Panc1 (cell line): Measurements from ENCODE around the gene NOP58. TPM values are rescaled to one million over a fixed set of nuclear protein-coding genes. Genes with fewer than 3 reads are reported as not detected.

Experiments
- ATAC-seq: fragments of 200-7000 bp; cut with Tn5 transposase; 2 replicates; pipeline ENCODE4 v1.9.1; 2020; ENCODE audit warnings: mild to moderate bottlenecking, moderate library complexity
- BruUV-seq: library from RNA; stranded (reverse); fragments of 400-500 nt; replicated peaks from 2 replicates; lab custom pipeline; 2021; lab: Mats Ljungman, UMichigan
- CTCF ChIA-PET: fragments of 300-600 bp; sonication (Branson Sonifier 250); formaldehyde crosslinking; loops from one replicate; lab custom pipeline; 2022; ENCODE audit warnings: antibody characterized with exemption; lab: Charles Lee
- POLR2A ChIA-PET: fragments of 300-600 bp; sonication (Branson Sonifier 250); formaldehyde crosslinking; loops from one replicate; lab custom pipeline; 2022; ENCODE audit warnings: antibody characterized with exemption; lab: Charles Lee
- DNase-seq: peaks from one replicate; pipeline ENCODE4 v3.0.0-alpha.2; 2010; ENCODE audit warnings: low read depth, low spot score
- H3K27ac ChIP-seq: 2 replicates; pipeline ENCODE4 v1.5.1; 2011; ENCODE audit warnings: mild to moderate bottlenecking, low read length, inconsistent platforms
- H3K27me3 ChIP-seq: fragments of 200-500 bp; sonication (Bioruptor generic); 2 replicates; pipeline ENCODE4 v1.6.0; 2014; ENCODE audit warnings: low read length, inconsistent platforms; ENCODE audit not compliant: control insufficient read depth, insufficient read depth
- H3K36me3 ChIP-seq: fragments of 200-500 bp; sonication (Bioruptor generic); 2 replicates; pipeline ENCODE4 v1.5.1; 2014; ENCODE audit warnings: inconsistent platforms, mild to moderate bottlenecking, low read length, moderate library complexity; ENCODE audit not compliant: control insufficient read depth, insufficient read depth
- H3K4me1 ChIP-seq: 2 replicates; pipeline ENCODE4 v1.5.1; 2011; ENCODE audit warnings: inconsistent platforms, mild to moderate bottlenecking, low read length, moderate library complexity; ENCODE audit not compliant: control insufficient read depth, insufficient read depth
- H3K4me3 ChIP-seq, 2 experiments: 2 replicates each; pipeline ENCODE4 v1.5.1; 2011 to 2012; ENCODE audit warnings: low read depth in 2 of 2, low read length in 2 of 2, mild to moderate bottlenecking in 2 of 2, inconsistent platforms in 1 of 2, moderate library complexity in 1 of 2
- H3K9me3 ChIP-seq: fragments of 200-500 bp; sonication (Bioruptor generic); 2 replicates; pipeline ENCODE4 v1.5.1; 2014; ENCODE audit warnings: low read depth, mild to moderate bottlenecking, inconsistent platforms, low read length, moderate library complexity; ENCODE audit not compliant: control insufficient read depth, insufficient read depth
- POLR2AphosphoS5 ChIP-seq: IDR thresholded peaks from 2 replicates; pipeline ENCODE4 v1.6.1; 2012; ENCODE audit warnings: mild to moderate bottlenecking, low read depth, low read length, moderate library complexity
- REST ChIP-seq, 2 experiments: IDR thresholded peaks; 2 replicates each; pipeline ENCODE4 v1.6.1; 2011 to 2012; ENCODE audit warnings: low read depth in 2 of 2, control low read depth in 1 of 2, low read length in 1 of 2, mild to moderate bottlenecking in 1 of 2, moderate library complexity in 1 of 2; ENCODE audit not compliant: insufficient read depth in 1 of 2
- SIN3A ChIP-seq: IDR thresholded peaks from 2 replicates; pipeline ENCODE4 v1.6.1; 2012; ENCODE audit warnings: low read depth, mild to moderate bottlenecking, low read length, moderate library complexity, borderline replicate concordance; ENCODE audit not compliant: insufficient read depth
- TCF7L2 ChIP-seq: IDR thresholded peaks from 2 replicates; pipeline ENCODE4 v1.6.1; 2011; ENCODE audit warnings: mild to moderate bottlenecking, low read depth, low read length, inconsistent platforms
- in situ Hi-C: cut with HindIII; loops from 2 replicates; pipeline ENCODE4 v1.10.0; 2016; ENCODE audit warnings: low sequenced_read_pairs, low pct_unique_long_range_greater_than_20kb
- intact Hi-C: fragments of 100-400 bp; cut with micrococcal nuclease; formaldehyde crosslinking; loops from one replicate; pipeline ENCODE4 v1.10.0; 2022; ENCODE audit not compliant: unreplicated experiment
- total RNA-seq: library from RNA; stranded (reverse); gene quantifications from one replicate; pipeline ENCODE4 v1.2.1, GENCODE V29; 2021; ENCODE audit not compliant: unreplicated experiment
- TF ChIP-seq, protein P1 (sequence below): fragments of 450-650 bp; IDR thresholded peaks from 2 replicates; pipeline ENCODE4 v1.5.1; 2017; ENCODE audit warnings: mild to moderate bottlenecking

The NOP58 gene
- total RNA-seq, 1 experiment from 2014 or later, result 119 TPM

DNA sequence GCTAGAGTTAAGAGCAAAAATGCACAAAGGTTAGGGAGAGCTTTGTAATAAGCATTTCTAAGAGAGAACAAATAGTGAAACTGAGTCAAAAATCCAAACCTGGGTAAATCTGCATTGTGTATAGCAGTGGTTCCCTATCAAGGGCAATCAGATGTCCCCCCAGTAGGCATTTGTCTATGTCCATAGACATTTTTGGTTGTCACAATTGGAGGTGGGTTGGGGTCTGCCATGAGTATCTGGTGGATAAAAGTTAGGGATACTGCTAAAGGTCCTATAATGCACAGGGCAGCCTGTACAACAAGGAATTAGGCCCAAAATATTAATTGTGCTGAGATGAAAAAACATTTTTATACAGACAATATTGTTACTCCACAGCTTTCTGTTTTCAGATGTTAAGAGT is 21.0 kb downstream of the NOP58 start:
- Histone ChIP-seq H3K4me3 (no peak overlapping the region), H3K27me3 (no peaks in the 10 kb centered on the region), H3K27ac (no peak overlapping the region), H3K36me3 (peaks cover 38% of the 10 kb centered on the region), H3K9me3 (no peaks in the 10 kb centered on the region), H3K4me1 (no peaks in the 10 kb centered on the region; the same call in 1 of the 2 replicates)
- intact Hi-C loops, result no loop called here
- TF ChIP-seq TCF7L2 (no peak), REST (IDR thresholded peaks at IDR 0.05; ENCODE audit: insufficient read depth in 1 of 2, low read depth in 2 of 2, low read length in 1 of 2) (no peak), POLR2AphosphoS5 (no peak), SIN3A (no peak)
- TF ChIP-seq, protein P1, sequence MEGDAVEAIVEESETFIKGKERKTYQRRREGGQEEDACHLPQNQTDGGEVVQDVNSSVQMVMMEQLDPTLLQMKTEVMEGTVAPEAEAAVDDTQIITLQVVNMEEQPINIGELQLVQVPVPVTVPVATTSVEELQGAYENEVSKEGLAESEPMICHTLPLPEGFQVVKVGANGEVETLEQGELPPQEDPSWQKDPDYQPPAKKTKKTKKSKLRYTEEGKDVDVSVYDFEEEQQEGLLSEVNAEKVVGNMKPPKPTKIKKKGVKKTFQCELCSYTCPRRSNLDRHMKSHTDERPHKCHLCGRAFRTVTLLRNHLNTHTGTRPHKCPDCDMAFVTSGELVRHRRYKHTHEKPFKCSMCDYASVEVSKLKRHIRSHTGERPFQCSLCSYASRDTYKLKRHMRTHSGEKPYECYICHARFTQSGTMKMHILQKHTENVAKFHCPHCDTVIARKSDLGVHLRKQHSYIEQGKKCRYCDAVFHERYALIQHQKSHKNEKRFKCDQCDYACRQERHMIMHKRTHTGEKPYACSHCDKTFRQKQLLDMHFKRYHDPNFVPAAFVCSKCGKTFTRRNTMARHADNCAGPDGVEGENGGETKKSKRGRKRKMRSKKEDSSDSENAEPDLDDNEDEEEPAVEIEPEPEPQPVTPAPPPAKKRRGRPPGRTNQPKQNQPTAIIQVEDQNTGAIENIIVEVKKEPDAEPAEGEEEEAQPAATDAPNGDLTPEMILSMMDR, result no peak
- DNase-seq (no peak), ATAC-seq (no peak)
- POLR2A ChIA-PET, result no interaction called here
- CTCF ChIA-PET, result interaction anchor here (0.7 kb wide), 1 partner anchor 548 kb away, joined by 17 read pairs; no protein-coding TSS in a partner anchor
- TSS peak; percentile 71 for BruUV-seq
- in situ Hi-C loops, result no loop called here

DNA sequence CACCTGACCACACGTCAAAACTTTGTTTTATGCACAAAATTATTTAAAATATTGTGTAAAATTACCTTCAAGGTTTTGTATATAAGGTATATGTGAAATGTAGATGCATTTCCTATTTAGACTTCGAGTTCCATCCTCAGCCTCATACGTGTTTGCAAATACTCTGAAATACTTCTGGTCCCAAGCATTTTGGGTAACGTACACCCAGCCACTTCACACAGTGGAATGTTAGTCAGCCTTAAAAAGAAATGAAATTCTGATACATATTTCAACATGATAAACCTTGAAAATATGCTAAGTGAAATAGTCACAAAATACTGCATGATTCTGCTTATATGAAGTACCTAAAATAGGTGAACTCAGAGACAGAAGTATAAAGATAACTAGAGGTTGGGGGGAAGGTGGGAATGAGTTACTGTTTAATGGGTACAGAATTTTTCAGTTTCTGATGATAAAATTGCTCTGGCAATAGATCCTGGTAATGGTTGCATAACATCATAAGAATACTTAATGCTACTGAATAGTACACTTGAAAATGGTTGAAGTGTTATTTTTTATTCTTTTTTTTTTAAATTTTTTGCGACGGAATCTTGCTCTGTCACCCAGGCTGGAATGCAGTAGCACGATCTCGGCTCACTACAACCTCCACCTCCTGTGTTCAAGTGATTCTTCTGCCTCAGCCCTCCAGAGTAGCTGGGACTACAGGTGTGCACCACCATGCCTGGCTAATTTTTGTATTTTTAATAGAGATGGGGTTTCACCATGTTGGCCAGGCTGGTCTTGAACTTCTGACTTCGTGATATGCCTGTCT is 24.0 kb downstream of the NOP58 start:
- CTCF ChIA-PET, result no interaction called here
- Histone ChIP-seq H3K27me3 (no peaks in the 10 kb centered on the region), H3K36me3 (peaks cover 32% of the 10 kb centered on the region), H3K9me3 (no peaks in the 10 kb centered on the region), H3K4me1 (no peaks in the 10 kb centered on the region), H3K27ac (no peak overlapping the region), H3K4me3 (no peak overlapping the region)
- in situ Hi-C loops (no loop called here), intact Hi-C loops (no loop called here)
- POLR2A ChIA-PET, result no interaction called here
- ATAC-seq (no peak), DNase-seq (no peak)
- no peak for TF ChIP-seq TCF7L2
- no peak for TF ChIP-seq POLR2AphosphoS5
- TF ChIP-seq, protein P1, result no peak
- no peak for TF ChIP-seq SIN3A
- TF ChIP-seq REST (IDR thresholded peaks at IDR 0.05; ENCODE audit: insufficient read depth in 1 of 2, low read depth in 2 of 2, low read length in 1 of 2), result no peak
- BruUV-seq, result TSS peak; percentile 7
